Measurements from ENCODE around the gene CBFA2T2.

Gene CBFA2T2

GRCh38 chr20:33686100-33686983 lies 196.4 kb downstream of the CBFA2T2 start, which contains the start of gene E2F1:
Gene E2F1, minus strand, starts transcription at chr20:33686385. Its CDS starts 121 bp downstream, at chr20:33686264.
- no peak for TF ChIP-seq CTCF (IDR thresholded peaks at IDR 0.05)

DNA sequence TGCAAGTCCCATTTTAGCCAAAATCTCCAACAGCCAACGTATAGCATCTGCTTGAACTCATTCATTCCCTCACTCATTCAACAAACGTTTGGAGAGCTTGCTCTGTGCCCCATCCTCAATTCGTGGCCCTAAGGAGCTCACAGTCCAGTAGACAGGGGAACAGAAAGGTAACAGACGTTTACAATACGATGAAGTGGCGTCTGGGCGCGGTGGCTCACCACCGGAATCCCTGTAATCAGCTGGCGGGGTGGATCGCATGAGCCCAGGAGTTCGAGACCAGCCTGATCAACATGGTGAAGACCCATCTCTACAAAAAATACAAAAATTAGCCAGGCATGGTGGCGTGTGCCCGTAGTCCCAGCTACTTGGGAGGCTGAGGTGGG lies 197.1 kb downstream of the CBFA2T2 start:
- TF ChIP-seq CTCF (IDR thresholded peaks at IDR 0.05): no peak

DNA sequence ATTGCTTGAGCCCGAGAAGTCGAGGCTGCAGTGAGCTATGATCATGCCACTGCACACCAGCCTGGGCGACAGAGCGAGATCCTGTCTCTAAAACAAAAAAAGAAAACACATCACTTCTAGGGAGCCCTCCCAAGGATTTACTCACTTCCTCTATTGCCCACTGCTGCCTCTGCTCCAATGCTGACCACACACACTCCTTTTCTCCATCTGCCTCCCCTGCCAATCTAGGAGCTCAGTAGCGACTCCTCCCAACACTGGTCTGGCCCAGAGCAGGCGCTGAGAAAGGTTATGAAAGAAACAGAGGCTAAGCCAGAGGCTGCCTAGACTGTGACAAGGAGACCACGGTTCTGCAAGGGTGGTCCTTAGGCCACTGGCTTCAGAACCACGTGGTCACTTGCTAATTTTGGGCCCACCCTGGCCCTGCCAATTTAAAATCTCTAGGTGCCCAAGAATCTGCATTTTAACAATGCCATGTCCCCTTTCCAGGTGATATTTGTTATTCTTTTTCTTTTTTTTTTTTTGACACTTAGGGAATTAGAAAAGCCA lies 197.5 kb downstream of the CBFA2T2 start:
- TF ChIP-seq CTCF (IDR thresholded peaks at IDR 0.05): no peak

- TF ChIP-seq CTCF (IDR thresholded peaks at IDR 0.05): no peak
Measured at GRCh38 chr20:33687993-33688937, 198.4 kb downstream of the CBFA2T2 start.

DNA sequence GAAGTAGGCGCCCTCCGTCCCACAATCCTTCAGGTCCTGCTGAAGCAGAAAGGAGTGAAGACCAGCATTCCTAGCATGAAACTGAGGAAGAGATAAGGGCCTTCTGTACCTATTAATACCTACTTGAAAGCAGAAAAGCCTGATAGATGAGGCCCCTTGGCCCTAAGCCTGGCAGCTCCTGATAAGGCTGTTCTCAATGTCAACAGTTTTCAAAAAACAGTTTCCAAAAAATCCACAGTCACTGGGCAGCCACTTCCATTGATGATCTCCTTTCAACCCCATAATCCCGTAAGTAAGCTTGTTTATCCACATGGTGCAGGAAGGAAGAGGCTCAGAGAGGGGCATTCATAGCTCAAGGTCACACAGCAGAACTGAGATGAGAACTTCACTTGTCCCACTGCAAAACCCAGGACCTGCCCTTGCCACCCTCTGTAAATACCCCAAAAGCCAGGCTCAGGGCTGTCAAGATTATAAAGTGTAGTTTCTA lies 199.1 kb downstream of the CBFA2T2 start:
- TF ChIP-seq CTCF (IDR thresholded peaks at IDR 0.05): no peak

DNA sequence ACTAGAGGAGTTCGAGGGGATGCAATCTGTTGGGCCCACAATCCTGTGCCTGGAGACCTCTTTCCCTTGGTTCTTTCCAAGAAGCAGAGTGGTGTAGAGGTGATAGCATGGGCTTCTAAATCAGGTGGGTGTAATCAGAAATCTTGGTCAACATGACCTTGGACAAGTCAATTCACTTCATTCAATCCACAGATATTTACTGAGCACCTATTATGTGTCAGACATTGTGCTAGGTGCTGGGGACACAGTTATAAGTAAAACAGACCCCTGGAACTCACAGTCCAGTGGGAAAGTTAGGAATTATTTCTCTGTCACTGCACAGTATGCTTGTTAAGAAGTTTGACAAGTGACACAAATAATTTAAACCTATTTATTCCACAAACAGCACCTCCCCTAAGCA lies 199.6 kb downstream of the CBFA2T2 start:
- TF ChIP-seq CTCF (IDR thresholded peaks at IDR 0.05): no peak

DNA sequence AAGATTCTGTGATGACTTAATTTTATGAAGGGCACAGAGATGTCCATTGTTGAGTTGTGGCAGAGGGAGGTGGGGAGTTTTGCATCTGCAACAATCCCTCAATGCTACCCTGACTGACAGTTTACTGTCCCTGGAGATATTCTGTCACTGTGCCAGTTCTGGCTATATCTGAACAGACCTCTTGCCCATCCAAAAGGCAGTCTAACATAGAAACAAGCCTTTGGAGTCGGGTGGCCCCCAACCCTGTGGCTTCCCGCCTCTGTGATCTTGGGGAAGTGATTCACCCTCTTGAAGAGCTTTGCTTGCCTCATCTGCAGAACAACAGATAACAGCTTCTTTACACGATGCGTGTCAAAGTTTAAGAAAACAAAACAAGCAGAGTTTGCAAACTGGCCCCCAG lies 200.1 kb downstream of the CBFA2T2 start:
- no peak for TF ChIP-seq CTCF (IDR thresholded peaks at IDR 0.05)

Measured in LNCAP (cell line).